HG03060 (cell line): ENCODE data around the gene APH1A.
"Not testable (repeated sequence)": the region's sequence is repeated elsewhere in the genome, so short reads cannot be mapped to it uniquely, and the experiment has no call there.

Experiments used
- ATAC-seq: cut with Tn5 transposase; IDR thresholded peaks from one replicate; pipeline ENCODE4 v1.9.1; 2021; ENCODE audit warnings: low read depth, moderate number of reproducible peaks; ENCODE audit not compliant: unreplicated experiment

Gene APH1A

DNA sequence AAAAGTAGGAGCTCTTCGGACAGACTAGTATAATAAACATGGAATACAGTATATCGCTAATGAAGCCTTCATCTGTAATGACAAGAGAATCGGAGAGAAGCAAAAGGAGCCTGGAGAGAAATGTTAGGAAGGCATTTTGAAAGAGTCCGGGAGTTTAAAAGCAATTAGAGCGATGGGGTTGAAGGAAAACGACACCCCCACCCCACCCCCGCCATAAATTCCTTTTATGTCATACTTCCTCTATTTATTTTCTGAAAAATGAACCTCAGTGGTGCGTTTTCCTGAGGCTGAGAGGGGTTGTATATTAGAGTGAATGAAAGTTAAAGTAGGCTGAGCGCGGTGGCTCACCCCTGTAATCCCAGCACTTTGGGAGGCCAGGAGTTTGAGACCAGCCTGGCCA is 635 bp upstream of the APH1A start:
- no peak for ATAC-seq

DNA sequence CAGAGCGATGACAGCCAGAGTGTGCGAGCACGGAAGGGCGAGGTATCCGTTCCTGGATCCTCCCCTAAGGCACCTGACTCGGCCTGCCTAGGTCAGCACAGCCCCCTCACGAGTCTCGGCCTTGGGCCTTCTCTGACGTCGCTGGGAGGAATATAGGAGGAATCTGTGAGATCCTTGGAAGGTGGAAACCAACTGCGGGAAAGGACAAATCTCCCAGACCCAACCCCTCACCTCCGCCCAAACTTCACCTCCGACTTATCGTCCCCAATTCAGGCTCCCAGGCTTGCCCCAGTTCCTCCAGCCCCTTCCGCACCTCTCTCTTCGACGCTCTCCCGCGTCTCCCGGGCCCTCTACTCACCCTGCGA is 494 bp downstream of the APH1A start:
- no peak for ATAC-seq

DNA sequence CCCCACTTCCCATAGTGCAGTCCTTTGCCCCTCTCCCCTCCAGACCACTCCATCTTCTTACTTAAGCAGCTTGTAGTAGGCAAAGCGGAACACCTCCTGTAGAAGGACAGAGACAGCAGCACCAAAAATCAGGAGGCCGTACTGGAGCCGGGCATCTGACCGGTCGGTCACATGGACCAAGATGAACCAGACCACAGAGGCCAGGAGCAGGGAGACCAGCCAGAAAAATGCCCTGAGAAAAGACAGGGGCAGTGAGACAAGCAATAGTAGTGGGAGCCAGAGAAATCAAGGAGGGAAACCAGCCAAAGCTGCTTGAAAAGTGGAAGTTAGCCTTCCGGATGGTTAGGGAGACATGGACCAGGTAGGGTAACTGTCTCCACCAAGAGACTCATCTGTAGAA is 920 bp downstream of the APH1A start:
- no peak for ATAC-seq

DNA sequence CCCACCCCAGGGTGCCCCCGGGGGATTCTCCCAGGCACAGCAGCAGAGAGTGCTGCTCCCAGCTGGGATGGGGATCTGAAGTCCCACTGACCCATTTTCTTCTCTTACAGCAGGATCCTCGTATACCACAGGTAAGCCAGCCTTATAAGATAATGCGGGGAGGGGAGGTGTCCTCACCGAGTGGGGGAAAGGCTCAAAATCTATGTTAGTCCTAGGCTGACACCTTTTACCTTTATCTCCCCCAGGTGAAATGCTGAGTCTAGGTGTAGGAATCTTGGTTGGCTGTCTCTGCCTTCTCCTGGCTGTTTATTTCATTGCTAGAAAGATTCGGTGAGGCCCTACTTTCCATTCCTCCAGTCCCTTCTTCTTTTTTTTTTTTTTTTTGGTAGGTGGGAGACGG is 5.3 kb downstream of the APH1A start:
- no peak for ATAC-seq

DNA sequence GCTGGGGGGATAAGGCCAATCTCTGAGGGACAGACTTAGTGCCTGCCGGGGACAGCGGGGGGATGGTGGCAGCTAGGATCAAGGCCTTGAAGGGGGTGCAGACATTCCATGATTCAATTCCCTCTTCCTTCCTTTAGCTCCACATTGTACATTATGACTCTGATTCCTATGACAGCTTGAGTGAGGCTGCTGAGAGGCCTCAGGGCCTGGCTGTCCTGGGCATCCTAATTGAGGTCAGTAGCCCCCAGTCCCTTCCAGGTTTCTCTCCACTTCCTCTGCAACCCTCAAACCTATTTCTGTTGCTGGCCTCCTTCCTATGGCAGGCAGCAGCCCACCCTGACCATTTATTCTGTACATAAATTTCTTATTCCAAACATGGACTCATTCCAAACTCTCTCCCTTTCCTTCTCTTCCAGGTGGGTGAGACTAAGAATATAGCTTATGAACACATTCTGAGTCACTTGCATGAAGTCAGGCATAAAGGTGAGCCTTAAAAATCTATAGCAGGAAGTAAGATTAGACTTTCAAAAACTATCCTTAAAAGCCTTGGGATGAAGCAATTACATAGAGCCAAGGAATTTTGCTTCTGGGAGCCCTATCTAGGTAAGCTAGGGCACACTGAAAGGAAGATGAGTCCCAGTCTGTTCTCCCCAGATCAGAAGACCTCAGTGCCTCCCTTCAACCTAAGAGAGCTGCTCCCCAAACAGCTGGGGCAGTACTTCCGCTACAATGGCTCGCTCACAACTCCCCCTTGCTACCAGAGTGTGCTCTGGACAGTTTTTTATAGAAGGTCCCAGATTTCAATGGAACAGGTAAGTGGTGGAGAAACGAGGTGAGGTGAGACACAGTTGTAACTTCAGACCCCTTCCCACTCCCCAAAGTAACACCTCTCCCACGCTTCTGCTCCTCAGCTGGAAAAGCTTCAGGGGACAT is 6.2 kb downstream of the APH1A start:
- no peak for ATAC-seq

DNA sequence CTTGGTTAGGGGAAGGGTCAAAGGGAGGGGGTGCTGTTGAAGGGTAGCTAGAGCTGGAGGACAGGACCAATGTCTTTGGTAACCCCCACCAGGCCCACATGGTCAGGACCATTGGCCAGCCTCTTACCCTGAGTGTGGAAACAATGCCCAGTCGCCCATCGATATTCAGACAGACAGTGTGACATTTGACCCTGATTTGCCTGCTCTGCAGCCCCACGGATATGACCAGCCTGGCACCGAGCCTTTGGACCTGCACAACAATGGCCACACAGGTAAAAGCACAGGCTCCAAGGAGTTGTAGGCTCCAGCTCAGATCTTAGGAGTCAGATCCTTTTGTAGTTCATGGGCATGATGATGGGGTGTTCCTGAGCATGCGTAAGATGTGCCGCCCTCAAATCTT is 7.4 kb downstream of the APH1A start:
- no peak for ATAC-seq

DNA sequence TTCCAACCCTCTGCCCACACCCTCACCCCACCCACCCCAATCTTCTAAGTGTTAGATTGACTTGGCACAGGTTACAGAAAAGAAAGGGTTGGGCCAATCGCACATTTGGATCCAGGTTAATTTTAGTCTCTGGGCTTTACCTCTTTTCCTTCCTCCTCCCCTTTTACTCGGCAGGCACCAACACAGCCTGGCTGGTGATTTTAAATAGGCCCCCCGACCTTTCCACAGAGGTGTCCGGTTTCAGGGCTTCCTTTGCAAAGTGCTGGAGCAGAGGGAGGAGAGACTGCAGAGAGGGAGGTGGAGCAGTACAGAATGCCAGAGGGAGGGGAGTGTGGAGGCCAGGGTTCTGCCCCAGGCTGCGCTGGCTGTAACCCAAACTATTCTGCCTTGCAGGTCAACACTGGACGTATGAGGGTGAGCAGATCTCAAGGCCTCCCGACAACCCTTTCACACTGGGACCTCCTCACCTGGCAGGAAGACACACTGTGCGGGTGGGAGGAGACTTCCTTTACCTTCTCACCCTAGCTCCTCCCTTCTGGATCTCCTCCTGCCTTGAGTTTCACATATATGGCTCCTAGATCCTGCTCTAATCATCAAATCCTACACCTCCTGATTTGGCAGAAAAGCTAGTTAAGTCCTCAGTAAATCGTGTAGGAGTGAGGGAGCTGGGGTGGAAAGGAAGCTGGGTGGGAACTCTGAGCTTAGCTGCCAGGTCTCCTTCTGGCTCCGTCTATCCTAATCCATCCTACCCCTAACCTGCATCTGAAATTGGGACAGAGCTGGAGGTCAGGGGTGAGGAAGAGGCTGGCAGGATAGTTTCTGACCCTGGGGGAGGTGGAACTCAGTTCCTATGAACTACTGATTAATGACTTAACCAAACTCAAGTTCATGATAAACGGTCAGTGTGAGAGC is 8.8 kb downstream of the APH1A start:
- ATAC-seq, result no peak

DNA sequence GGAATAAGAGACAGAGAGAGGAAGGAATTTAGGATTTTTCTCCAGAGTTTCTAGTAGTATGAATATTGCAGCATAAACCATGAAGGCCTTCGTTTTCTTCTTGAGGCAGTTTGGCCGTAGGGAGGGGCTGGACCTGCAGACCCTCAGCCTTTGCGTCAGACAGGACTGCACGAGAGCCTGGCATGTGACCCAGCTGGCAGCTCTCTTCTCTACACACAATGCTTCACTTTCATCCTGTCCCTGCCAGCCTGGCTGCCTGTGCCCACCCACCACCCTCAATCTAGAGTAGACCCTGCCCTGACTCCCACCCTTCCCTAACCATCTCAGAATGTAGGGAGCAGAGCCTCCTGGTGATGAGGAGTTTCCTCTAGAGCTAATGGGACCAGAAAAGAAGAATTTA is 9.6 kb downstream of the APH1A start:
- no peak for ATAC-seq

DNA sequence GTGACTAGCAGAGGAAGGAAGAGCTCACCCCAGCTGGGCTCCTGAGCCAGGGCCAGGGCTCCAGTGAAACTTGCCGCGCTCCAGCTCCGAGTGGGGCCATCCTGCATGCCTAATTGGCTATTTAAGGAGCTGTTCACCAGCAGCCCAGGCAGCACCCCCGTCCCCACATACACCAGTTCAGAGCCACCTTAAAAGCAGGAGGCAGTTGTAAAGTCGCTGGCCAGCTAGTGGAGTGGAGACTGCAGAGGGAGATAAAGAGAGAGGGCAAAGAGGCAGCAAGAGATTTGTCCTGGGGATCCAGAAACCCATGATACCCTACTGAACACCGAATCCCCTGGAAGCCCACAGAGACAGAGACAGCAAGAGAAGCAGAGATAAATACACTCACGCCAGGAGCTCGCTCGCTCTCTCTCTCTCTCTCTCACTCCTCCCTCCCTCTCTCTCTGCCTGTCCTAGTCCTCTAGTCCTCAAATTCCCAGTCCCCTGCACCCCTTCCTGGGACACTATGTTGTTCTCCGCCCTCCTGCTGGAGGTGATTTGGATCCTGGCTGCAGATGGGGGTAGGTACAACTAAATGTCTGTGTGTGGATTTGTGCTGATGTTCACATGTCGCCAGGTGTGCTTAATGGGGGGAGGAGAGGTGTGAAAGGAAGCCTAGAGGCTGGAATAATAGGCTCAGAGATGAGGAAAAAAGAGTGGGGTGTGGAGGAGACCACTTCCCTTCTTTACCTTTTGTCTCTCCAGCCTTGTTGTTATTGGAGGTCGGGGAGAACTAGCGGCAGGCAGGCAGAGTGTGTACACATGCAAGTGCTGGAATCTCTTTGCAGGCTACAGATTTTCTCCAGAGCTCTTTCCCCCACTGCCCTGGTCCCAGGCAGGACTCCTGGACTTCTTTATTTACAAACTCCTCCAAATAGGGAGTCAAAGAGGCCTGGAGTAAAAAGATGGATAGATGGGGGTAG is 10.9 kb downstream of the APH1A start, which contains the start of gene CA14:
CA14 (plus strand) TSS at position 151 of the 962 bp plus-strand sequence; CDS start at position 506, 355 bp downstream.
- no peak for ATAC-seq

DNA sequence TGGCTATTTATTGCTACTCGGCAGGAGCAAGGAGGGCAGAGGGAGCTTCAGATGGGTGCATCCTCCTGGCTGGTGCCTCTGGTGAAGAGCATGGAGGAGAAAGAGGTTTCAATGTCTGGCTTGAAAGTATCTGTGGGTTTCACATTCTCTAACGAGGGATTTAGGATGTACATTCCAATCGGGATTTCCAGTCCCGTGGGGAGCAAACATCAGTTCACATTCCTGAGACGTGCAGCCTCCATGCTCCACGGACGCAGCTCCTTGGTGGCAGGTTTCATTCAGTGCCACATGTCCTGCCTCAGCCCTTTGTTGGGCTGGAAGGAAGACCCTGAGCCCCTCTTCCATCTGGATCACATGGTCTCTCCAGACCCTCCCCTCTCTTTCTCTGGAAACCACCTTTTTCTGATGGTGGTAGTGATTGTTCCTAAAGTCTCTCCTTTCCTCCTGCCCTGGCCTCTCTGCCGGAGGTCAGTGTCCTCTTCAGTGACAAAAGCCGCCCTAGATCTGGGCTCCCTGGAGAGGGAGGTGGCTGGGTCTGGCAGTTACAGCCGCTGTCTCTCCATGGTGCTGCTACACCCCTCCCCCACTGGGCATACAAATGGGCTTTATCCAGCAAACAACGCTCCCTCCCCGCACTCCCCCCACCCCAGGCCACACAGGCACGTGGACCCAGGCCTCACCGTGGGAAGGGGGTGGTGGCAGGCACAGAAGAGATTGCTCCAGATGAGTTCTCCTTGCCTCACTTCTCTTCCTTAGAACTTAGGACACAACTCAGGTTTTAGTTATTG is 12.1 kb downstream of the APH1A start:
- no peak for ATAC-seq

DNA sequence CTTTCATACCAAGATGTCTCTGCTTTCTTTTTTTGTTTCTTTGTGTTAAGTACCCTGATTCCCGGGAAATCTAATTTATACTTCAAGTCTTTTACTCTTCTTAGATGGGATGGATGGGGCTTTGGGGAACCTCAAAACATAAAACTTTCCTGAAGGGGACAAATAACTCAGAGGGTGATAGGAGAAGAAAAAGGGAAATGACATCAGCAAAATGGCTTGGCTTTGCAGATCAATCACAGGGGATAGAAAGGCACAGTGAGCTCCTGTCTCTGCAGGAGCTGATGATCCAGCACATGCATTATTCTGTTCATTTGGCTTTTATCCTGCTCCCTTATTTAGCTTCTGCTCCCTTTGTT is 12.6 kb downstream of the APH1A start:
- no peak for ATAC-seq

DNA sequence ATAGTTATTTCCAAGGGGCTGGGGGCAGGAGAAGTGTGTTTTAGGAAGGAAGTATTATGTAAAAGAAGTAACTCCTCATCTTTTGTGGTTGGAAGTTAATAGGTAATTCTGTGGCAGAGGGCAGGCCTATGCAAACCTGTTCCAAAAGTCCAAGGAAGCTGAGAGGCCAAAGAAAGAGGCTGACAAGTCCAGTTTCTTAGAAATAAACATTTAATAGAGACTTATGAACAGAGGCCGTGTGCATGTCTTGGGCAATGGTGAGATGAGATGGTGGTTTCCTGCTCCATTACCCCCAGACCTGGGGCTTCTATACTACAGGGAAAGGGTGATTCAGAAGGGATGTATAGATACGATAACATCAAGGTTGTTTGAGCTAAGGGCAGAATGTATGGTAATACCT is 18.9 kb downstream of the APH1A start:
- no peak for ATAC-seq

DNA sequence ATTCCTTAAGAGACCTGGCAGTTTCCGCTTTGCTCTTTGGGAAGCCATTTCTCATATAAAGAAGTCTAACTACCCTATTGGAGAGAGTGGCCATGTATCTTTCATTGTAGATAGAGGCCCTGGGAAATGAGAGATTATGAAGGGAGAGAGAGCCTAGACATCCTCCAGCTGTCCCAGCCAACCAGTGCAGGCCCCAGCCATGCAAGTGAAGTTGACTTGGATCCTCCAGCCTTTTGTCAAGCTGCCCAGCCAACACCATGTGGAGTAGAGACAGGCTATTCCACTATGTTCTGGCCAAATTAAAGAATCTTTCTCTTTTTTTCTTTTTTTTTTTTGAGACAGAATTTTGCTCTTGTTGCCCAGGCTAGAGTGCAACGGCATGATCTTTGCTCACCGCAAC is 25.8 kb downstream of the APH1A start:
- no peak for ATAC-seq

DNA sequence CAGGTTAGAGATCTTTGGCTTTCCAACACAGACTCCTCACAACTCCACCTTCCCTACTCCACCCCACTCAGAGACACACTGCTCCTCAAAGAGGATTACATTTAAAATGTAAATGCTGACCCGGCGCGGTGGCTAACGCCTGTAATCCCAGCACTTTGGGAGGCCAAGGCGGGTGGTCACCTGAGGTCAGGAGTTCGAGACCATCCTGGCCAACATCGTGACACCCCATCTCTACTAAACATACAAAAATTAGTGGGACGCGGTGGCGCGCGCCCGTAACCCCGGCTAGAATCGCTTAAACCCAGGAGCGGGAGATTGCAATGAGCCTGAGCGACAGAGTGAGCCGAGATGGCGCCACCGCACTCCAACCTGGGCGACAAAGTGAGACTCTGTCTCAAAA is 31.1 kb downstream of the APH1A start:
- no peak for ATAC-seq

DNA sequence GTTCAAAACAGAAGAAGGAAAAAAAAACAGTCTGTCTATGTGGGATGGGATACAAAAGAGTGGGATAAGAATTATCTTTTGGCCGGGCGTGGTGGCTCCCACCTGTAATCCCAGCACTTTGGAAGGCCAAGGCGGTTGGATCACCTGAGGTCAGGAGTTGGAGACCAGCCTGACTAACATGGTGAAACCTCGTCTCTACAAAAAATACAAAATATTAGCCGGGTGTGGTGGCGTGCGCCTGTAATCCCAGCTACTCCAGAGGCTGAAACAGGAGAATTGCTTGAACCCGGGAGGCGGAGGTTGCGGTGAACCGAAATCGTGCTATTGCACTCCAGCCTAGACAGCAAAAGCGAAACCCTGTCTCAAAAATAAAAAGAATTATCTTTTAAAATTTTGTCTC is 31.6 kb downstream of the APH1A start:
- not testable (repeated sequence) for ATAC-seq

DNA sequence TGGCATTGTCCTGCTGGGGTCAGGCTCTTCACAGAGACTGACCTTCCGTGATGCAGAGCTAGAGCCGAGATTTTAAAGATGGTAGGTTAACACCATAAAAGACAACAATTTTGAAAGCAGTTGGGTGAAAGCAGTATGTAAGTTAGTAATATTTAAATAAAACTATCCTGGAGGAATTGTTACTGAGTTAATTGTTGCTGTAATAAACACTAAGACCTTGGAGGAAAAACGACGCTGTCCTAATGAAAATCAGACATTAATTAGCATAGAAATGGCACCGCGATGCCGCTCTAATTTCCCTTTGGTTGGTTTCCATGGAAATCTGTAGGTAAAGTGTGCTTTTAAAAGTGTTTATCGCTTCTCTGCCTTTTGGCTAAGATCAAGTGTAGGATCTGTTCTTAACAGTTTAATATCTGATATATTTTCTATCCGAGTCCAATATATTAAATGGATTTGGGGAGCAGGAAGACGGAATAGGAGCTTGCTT is 32.2 kb downstream of the APH1A start:
- no peak for ATAC-seq

DNA sequence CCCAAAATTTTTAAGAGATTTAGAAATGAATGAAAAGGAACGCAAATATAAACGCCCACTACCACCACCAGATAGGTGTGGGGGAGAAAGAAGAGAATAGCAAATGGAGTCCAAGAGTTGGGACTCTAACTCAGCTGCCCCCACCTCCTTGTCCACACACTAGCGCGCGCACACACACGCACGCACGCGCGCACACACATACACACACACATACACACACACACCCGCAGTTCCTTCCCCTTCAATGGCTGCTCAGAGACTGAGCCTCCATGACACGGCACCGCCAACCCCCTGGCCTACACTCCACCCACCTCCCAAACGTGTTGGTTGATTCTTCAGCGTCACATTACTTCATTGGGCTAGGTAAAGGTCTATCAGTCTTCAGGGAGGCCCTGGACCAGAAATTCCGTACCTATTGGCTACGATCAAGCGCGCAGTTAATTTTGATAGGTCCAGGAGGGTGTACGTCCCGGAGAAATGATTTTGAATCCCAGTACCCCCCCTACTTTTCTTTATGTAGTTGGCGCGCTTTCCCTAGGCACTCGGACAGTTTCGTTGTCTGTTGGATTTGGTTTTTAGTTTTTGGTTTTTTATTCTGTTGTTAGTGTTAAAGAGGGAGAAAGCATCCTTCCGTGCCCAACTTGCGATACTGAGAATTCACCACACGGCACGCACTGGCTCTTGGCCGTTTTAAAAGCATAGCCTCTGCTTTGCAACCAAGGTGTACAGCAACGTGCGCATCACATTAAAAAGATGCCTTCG is 32.8 kb downstream of the APH1A start, which contains the start of gene ANP32E:
ANP32E (minus strand) TSS at position 261 of the 762 bp plus-strand sequence. CDS start 326 bp downstream, outside the sequence.
- ATAC-seq, result peak; percentile 88

DNA sequence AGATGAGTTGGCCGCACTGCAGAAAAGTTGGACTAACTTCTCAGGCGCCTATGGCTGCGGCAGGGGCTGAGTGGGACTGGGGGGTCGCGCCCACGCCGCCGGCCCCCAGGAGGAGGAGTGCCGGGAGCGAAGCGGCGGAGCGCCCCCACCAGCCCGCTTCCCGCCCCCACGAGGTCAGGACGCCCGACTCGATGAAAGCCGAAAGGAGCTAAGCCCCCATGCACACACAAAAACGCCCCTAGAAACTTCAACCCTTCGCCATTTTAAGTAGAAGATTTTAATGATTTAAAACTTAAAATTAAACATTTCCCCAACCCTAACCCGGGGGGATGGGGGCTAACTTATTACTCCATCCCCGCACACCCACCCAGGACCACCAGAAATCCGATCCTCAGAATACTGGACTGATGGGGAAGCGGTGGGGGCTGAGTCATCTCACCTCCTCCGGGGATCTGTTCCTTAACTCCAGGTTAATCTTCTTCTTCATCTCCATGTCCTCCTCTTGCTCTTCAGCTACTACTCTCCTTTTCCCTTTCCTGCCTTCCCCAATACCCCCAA is 33.4 kb downstream of the APH1A start:
- no peak for ATAC-seq
